COLO668 (cell line): ENCODE results near the gene ZNF143.
"Not testable (repeated sequence)": the region's sequence is repeated elsewhere in the genome, so short reads cannot be mapped to it uniquely, and the experiment has no call there.

Experiments
- DNase-seq: peaks from one replicate; lab custom pipeline; 2025; ENCODE audit not compliant: unreplicated experiment; lab: John Stamatoyannopoulos, UW

Gene ZNF143

DNA sequence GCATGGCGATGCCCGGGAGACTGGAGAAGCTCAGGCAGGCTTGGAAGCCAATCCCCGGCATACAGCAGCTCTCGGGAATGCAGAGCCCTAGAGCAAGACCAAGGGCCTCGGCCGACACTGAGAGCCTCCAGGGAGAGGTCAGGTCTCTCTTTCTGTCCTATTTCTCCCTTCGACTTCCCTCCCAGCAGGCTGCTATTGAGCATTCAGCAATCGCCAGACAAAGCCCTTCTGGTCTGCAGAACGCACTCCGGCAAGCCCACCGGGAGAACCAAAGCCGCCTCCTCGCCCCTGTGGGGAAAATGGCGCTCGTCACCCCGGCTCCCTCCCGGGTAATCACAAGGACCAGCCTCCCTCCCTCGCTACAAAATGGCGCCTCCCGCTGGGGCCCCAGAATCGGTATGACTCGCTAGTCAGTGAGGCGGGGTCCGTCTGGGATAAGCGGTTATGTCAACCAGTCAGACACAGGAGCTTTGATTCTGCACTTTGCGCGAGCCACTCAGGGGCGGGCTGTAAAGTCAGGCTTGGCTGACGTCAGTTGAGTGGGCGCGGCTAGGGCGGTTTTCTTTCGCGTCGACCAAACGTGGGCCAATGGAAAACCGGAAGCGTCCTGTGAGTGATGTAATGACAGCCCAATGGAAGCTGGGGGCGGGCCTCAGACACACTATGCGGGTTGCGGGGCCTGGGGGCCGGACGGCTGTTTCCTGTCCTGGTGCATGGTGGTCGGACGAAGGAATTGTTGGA is at the start of gene ZNF143:
TSS of gene ZNF143 (plus strand) at position 691 of the 741 bp plus-strand sequence. CDS start 10,297 bp downstream, outside the sequence.
- peak; percentile 99 for DNase-seq

DNA sequence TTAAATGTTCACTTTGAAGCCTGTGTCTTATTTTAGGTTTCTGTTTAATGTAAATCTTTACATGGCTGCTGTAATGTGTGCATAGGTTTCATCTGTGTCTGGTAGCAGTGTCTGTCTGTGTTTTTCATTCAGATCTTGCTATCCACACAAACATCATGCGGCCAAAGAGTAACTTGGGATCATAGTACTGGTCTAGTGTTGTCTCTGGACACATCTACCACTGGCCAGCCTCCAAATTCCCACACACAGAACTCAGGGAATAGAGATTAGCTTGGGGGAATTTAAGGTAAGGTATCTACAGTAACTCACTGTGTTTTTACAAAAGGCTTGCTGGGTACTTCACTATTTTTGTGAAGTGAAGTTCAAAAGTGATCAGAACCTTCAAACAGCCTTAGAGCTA is 32.1 kb upstream of the ZNF143 start:
- no peak for DNase-seq

- DNase-seq = no peak
These were observed 22.2 kb upstream of the ZNF143 start for GRCh38 chr11:9438611-9439010.

DNA sequence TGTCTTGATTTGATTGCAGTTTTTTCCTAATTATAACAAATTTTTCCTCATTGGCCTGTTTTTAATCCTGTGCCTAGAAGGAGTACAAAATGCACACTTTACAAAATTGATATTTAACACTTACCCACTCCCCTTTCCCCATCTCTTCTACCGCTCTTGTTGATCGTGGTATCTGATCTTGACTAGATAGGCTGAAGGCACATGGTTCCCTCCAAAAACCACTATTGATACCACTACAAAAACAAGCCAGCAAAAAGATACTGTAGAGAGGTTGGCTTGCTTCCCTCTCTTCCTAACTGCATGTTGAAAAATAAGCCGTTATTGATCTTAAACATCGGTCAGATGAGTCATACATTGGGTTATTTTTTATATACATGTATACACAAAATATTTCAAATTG is 14.6 kb upstream of the ZNF143 start:
- no peak for DNase-seq

GRCh38 chr11:9448576-9449352 is 12.0 kb upstream of the ZNF143 start:
- DNase-seq = no peak

DNA sequence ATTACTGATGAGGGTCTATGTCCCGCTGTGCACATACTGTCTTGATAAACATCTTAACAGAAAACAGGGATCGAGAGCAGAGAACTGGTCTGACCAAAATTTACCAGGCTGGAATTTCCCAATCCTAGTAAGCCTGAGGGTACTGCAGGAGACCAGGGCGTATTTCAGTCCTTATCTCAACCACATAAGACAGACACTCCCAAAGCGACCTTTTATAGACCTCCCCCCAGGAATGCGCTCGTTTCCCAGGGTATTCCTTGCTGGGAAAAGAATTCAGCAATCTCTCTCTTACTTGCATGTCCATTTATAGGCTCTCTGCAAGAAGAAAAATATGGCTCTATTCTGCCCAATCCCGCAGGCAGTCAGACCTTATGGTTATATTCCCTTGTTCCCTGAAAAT is 8.8 kb upstream of the ZNF143 start:
- DNase-seq = not testable (repeated sequence)

DNA sequence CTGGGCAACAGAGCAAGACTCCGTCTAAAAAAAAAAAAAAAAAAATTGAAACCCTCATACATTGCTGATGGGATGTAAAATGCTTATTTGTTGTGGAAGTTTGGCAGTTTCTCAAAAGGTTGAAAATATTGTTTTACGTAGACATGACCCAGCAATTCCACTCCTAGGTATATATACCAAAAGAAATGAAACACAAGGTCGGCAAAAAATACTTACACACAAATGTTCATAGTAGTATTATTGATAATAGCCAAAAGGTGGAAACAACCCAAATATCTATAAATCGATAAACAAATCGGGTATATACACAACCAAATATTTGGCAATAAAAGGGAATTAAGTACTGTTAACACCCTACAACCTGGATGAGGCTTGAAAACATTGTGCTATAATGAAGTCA is 5.1 kb upstream of the ZNF143 start:
- DNase-seq = no peak

- DNase-seq = peak; percentile 21
These were observed 1.0 kb upstream of the ZNF143 start for GRCh38 chr11:9459667-9460321.

DNA sequence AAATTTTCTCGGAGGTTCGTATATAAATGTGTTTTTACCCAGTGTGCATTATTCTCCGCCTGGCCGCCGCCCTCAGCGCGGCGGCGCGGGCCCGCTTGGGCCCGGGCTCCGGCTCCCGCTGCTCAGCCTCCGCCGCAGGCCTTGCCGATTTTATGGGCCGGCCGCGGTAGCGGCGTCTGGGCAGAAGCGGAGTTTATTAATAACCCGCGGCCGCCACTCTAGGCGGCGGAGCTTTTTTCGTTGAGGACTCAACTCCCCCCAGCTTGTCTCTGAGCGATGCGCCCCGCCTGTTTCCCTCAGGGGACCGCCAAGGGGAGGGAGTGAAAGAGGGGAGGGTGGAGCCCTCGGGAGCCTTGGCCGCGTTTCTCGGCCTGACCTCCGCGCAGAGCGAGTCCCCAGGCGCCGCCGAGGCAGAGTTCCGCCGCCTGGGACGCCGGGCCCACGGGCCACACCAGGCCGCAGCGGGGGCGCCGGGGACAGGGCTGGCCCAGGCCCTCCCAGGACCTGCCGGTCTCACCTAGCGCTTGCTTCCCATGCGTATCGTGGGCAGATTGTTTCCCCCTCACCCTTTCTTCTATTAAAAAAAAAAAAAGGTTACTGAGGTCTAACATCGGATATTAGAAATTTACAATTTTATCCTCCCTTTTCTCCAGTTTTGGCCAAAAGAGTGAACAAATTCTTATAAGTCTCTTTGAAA is 399 bp downstream of the ZNF143 start:
- peak; percentile 91 for DNase-seq

GRCh38 chr11:9461760-9462134 is 935 bp downstream of the ZNF143 start:
- no peak for DNase-seq

GRCh38 chr11:9462172-9462799 is 1.5 kb downstream of the ZNF143 start:
- DNase-seq = no peak

DNA sequence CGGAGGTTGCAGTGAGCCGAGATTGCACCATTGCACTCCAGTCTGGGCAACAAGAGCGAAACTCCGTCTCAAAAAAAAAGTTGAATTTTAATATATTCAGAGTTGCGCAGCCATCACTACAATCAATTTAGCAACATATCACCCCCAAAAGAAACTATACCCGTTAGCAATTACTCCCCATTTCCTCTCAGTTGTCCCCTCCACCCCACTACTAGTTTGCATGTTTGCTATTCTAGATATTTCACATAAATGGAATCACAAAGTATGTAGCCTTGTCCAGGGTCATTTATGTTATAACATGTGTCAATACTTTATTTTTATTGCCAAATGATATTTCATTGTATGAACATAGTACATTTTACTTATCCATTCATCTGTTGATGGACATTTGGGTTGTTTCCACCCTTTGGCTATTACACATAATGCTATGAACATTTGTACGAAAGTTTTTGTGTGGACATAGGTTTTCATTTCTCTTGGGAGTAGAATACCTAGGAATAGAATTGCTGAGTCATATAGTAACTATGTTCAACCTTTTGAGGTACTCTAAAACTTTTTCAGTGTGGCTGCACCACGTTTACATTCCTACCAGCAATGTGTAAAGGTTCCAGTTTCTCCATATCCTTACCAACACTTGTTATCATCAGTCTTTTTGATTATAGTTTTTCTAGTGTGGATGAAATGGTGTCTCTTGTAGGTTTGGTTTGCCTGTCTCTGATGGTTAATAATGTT is 2.2 kb downstream of the ZNF143 start:
- DNase-seq = no peak

- DNase-seq = no peak
These were observed 10.0 kb downstream of the ZNF143 start for GRCh38 chr11:9470765-9471164.

DNA sequence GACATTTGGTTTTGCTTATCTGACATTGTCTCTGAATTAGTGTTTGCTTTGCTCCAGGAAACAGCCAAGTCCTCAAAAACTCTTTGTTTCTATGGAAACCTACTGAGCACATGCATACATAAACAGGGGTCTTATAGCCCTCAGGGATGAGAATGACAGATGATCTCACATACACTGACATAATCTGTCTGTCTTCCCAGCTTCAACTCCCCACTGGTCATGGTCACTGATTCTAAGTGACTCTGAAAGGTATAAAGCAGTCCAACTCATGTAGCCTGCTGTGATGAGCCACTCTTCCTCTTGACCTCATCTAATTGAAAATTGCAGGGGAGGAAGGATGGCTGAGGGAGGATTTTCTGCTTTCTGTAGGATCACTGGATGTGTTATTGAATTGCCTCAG is 12.6 kb downstream of the ZNF143 start:
- DNase-seq = no peak

GRCh38 chr11:9479899-9480298 is 19.1 kb downstream of the ZNF143 start:
- no peak for DNase-seq

DNA sequence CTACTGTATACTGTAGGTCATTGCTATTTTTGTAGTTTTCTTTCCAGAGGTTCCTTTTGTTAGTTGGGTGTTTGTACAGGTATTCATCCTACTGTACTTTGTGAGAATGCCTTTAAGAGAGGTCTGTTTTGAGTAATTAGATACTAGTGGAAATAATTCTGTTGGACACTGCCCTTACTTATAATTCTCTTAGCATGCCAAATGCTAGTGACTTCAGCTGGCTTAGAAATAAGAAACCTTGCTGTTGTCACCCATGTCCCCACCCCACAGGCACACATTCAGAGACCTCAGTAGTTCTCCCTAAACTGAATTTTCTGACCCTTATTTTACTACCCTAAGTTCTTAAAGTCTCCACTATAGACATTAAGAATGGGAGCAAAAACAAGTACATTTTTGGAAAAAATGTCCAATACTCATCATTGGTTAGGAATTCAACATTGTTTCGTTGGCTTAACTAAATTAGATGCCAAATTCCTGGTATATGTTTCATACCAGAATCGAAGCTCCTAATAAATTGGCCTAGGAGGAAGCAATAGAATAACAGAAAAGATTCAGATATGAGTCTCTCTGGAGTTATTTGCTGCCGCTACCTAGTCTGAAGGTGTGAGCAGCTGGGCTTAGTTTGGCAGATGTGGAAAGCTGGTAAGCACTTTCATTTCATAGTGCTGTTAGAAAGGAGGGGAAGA is 28.4 kb downstream of the ZNF143 start:
- DNase-seq = no peak

DNA sequence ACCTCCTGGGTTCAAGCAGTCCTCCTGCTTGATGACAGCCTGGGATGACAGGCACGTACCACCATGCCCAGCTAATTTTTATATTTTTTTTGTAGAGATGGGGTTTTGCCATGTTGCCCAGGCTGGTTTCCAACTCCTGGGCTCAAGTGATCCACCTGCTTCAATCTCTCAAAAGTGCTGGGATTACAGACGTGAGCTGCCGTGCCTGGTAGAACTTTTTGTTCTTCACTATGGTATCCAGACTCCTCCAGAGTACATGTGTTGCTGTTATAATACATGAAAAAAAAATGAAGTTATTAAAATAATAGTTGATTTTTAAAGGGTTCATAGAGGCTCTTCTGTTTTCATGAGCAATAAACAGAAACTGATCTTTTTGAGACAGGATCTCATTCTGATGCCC is 29.6 kb downstream of the ZNF143 start:
- DNase-seq = no peak

DNA sequence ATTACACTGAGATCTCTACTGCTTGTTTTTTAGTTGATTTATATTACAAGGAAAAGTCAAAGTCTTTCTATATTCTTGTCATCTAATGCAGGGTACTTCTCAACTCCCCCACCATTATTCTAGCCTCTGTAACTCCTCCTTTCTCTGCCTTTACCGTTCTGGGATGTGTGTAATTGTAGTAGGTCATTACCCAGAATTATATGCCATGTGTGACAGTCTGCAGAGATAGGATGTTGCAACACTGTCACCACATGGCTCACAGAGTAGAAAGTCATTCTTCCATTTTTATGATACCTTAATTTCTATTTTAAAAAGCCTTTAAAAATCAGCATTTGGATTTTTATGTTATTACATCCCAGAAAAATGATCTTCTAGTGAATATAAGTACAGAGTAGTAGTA is 32.7 kb downstream of the ZNF143 start:
- DNase-seq = no peak

DNA sequence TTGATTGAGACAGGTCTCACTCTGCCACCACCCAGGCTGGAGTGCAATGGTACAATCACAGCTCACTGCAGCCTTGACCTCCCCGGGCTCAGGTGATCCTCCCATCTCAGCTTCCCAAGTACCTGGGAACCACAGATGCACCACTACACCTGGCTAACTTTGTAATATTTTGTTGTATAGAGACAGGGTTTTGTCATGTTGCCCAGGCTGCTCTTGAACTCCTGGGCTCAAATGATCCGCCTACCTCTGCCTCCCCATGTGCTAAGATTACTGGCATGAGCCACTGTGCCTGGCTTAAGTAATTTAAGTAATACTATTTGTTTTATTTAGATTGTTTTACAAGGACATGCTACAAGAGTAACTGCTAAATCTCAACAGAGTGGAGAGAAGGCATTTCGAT is 33.5 kb downstream of the ZNF143 start:
- DNase-seq = no peak
